Raji (cell line): ENCODE measurements around the gene ALG2.
A peak's percentile ranks its signal among the peaks of the same experiment; 100 is the strongest.

ENCODE experiments used
- POLR2A ChIP-seq: IDR thresholded peaks from 2 replicates; pipeline ENCODE4 v1.6.1; 2011; ENCODE audit warnings: low read depth, low read length, control low read depth; ENCODE audit not compliant: insufficient read depth

ALG2 gene, protein sequence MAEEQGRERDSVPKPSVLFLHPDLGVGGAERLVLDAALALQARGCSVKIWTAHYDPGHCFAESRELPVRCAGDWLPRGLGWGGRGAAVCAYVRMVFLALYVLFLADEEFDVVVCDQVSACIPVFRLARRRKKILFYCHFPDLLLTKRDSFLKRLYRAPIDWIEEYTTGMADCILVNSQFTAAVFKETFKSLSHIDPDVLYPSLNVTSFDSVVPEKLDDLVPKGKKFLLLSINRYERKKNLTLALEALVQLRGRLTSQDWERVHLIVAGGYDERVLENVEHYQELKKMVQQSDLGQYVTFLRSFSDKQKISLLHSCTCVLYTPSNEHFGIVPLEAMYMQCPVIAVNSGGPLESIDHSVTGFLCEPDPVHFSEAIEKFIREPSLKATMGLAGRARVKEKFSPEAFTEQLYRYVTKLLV

DNA sequence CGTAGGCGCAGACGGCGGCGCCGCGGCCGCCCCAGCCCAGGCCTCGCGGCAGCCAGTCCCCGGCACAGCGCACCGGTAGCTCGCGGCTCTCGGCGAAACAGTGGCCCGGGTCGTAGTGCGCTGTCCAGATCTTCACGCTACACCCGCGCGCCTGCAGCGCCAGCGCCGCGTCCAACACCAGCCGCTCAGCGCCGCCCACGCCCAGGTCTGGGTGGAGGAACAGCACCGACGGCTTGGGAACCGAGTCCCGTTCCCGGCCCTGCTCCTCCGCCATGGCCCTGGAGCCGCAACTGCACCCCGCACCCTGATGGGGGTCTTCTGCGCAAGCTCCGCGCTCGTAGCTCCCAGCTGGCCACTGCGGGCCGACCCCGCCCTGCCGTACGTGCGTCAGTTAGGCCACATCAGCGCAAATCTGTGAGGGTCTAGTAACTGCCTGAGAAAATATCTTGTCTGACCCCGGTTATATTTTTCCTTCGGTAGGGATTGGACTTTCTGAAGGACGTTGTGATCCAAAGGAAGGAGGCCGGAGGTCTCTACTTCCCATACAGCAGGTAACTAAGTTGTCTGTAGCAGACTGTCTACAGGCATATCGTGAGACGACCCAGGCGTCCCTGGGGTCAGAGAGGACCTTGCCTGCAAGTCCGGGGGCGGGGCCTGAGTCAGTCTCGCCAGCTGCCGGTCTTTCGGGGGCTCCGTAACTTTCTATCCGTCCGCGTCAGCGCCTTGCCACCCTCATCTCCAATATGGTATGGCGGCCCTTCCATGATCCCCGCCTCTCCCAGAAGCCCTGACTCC is at the start of gene ALG2, which contains the start of gene SEC61B:
TSS of gene ALG2 (minus strand) at position 322 of the 795 bp plus-strand sequence. CDS start at position 274, 48 bp downstream.
TSS of gene SEC61B (plus strand) at position 662 of the 795 bp plus-strand sequence. CDS start at position 744, 82 bp downstream.
- TF ChIP-seq POLR2A: peak; percentile 94

DNA sequence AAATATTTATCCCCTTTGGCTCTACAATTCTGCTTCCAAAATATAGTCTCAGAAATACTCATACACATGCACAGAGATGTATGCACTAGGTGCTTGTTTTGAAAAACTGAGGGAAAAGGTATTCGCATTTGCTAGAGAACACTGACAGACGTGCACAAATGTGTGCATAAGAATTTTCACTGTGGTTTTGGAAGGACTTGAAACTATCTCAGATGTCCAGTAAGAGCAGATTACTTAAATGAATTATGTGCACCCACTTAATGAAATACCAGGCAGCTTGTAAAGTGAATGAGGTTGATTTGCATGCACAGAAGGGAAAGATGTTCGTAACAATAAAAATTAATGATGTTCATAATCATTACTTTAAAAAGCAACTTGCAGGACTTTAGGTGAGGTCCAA is 48.7 kb upstream of the ALG2 start:
- TF ChIP-seq POLR2A: no peak

DNA sequence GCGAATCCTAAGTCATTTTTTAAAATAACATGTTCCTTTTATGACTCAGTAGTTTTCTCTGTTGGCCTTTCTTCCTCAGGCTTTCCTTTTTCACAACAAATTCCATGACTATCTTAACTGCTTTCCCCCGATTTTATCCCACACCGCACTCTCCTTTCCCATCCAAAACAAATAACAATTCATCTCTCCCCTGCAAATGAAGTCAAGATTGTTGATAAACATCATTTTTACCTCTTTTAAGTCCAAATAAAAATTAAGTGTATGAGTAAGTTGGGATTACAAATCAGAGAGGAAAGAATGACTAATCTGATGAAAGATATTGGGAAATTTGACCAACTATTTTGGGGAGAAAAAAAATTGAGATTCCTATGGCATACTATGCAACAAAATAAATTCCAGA is 47.7 kb upstream of the ALG2 start:
- TF ChIP-seq POLR2A: no peak

DNA sequence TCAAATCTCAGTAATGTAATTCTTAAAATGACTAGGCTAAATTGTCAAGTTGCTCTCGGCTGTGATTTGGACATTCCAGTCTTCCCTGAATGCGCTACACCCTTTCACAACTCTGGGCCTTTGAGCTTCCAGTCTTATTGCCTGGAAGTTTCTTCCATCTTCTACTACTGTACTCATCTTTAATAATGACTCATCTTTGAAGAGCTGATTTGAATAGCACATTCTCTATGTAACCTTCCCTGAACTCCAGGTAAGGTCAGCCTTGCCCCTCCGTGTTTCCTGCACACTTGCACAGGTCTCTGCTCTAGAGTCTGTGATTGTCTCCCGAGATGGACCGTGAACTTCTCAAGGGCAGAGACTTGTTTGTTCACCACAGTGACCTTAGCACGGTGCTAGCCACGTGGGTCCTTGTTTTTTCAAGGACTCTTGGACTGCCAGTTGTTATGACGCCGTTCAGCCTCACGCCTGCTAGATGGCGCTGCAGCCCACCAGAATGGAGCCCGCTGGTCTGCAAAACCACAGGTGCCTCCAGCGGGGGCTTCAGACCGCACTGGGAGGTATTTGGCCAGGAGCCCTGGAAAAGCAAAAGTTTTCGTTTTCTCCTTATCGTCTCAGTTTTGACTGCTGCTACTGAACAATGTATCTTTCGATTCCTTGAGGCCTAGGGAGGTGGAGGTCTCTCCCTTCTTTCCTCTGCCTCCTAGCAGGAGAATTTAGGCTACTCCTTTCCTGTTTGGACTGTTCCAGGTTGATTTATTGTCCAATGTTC is 44.7 kb upstream of the ALG2 start:
- TF ChIP-seq POLR2A: no peak

DNA sequence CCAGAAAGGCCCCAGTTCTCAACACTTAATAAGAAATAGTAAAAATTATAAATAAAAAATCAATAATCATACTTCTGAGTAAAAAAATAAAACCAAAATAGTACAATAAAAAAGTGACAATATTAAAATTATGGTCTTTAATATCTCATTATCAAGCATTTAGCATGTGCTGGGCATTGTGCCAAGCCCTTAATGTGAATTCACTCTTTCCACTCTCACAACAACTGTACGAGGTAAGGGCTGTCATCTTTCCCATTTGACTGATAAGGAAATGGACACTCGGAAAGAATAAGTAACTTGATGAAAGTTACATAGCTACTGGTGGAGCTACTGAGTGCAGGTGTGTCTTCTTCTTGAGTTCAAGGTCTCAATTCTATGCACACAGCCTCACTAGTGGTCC is 43.9 kb upstream of the ALG2 start:
- no peak for TF ChIP-seq POLR2A

DNA sequence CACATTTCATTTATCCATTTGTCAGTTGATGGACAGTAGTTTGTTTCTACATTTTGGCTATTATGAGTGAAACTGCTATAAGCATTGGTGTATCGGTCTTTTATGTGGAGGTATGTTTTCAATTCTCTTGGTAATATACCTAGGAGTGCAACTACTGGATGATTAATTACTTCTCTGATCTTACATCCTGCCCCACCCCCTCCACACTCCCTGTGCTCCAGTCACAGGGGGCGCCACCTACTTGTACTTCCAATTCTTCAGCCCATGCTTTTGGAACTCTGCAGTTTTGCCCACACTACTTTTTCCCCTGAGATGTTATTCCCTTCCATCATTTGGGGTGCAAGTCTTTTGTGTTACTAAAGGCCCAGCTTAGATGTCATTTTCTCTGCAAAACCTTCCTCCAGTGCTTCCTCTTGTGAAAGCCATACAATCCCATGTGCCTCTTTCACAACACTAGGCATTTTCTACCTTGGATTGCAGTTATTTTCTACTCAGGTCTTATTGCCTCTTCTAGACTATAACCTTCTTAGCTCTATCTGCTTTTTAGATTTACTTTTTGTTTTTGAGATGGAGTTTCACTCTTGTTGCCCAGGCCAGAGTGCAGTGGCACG is 42.4 kb upstream of the ALG2 start:
- TF ChIP-seq POLR2A: no peak

DNA sequence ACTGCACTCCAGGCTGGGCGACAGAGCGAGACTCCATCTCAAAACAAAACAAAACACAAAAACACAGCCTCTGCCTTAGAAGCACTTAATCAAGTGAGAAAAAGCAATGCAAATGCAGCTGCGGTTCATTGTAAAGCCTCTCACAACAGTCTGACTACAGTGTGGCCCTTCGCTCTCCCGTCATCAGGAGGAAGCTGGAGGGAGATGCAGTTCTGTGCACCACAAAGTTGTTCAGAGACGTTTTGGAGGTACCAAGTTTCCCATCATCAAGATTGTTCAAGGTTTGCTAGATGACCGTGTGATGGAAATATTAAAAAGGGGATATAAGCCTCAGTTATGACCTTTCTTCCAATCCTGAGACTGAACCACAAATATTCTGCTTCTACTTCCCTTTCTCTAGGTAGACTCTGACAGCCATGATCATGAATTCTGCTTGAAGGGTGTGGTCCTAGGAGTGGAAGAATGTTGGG is 41.2 kb upstream of the ALG2 start:
- no peak for TF ChIP-seq POLR2A

DNA sequence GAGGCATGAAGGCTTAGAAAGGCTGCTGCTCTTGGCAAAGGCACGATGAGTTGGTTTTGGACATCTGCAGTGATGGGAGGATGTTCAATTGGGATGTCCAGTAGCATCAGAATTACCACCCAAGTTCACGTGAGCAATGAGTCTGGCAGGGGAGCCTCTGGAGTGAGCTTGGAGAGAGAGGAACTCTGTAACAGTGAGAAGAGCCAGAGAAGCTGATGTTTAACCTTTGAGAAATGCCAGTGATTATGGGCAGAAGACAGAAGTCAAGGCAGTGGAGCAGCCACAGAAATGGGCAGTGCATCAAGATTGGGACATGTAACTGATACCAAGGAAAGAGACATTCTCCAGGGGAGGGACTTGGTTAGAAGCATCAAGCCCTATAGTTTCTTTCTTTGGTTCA is 40.2 kb upstream of the ALG2 start:
- TF ChIP-seq POLR2A: no peak

DNA sequence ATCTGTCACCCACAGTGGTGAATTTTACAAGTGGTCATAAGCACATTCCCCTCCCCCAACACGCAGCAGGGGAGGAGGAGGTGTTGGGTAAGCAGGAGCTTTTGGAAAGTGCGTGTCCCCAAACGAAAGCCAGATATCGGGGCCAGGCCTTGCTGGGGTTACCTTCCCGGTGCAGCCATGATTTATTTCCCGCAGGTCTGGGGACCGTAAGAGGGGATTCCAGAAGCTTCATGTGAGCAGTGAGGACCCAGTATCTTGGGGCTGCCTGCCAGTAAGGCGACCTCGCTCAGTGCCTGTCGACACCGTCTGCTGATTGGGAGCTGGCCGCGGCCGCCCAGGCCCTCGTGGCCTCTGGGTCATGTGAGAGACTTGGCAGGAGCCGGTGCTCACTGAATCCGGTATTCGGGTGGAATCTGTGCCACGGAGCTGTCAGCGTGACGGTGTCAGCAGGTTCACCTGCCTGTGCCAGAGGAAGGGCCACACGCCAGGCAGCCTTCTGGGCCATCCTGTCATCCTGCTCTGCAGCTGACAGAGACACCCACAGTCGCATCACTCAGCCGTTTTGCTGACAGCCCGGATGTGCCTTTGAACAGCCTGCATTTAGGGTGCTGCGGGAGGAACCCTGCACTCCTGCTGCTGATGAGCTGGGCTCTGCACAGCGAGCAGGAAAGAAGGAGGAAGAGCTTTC is 37.6 kb upstream of the ALG2 start:
- TF ChIP-seq POLR2A: no peak

DNA sequence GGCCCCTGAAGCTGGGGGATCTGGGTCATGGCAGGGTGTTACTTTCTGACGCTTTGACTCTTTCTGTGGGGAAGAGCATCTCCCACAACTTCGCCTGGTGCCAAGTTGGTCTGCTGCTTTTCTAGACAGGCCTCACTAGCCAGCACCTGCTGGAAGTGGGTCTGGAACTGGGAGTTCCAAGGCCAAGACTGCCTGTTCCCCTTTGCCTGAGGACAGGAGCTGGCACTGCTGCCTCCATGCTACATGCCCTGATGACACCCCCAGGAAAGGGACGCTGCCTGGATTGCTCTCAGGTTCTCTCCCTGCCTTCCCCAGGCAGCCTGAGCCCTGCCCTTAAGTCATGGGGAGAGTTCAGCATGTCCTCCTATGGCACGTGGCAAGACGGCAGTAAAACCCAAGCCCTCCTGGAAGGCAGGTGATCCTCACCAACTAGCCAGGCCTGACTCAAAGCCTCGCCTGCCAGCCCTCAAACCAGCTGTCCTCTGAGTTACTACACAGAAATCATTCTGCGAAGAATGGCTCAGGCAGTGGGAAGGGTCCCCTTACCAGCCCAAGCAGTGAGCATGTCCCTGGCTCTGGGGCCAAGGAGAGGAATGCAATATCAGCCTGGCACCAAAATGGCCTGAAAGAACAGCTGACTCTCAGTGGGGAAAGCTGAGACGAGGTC is 36.1 kb upstream of the ALG2 start:
- TF ChIP-seq POLR2A: no peak

DNA sequence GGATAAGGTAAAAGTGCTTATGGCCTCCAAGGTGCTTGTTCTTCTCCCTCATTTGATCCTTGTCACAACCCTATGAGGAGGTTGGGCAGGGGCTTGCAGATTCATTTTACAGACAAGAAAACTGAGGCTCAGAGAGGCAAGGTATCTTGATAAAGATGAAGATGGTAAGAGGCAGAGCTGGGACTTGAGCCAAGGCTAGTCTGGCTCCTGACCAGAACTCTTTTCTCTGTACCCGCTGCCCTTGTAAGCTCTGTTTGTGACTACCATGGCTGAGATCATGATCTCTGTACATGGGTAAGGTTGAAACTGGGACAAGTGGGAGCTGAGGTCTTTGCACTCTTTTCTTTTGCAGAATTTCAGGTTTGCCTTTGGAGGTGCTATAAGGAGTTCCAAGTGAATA is 33.9 kb upstream of the ALG2 start:
- no peak for TF ChIP-seq POLR2A

DNA sequence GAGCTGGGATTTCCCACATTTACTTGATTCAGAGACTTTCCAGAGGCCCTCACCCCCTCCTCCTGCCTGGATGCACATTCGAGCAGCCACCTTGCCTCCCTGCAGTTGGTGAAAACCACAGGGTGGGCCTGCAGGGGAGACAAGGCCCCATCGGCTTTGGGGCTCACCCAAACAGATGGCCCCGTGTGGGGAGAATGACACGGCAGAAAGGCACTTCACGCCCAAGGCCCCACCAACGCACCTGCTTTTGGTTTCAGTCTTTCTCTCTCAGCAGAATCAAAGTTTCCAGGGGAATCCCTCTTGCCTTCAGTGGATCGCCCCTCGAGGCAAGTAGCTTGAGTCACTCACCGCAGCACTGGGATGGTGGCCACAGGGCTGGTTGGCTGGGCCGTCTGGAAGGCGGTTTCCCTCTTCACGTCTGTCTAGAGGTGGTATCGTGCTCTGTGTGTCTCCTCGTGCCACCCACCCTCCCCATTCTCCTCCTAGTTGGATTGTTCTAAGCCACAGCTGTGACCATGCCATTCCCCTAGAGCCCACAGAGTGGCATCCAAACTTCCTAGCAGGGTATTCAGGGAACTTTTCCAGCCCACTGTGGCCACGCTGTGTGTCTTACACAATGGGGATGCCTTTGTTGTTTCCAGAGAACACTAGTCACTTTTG is 32.2 kb upstream of the ALG2 start:
- no peak for TF ChIP-seq POLR2A

DNA sequence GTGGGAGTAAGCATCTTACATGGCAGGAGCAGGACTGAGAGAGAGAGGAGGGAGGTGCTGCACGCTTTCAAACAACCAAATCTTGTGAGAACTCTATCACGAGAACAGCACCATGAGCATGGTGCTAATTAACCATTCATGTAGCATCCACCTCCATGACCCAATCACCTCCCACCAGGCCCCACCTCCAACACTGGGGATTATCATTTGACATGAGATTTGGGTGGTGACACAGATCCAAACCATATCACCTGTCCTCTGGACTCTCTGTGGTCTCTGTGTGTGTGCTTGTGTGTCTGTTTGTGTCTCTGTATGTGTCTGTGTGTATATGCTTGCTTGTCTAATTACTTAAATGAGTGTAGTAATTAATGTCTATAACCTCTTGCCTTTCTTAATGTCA is 31.4 kb upstream of the ALG2 start:
- no peak for TF ChIP-seq POLR2A

DNA sequence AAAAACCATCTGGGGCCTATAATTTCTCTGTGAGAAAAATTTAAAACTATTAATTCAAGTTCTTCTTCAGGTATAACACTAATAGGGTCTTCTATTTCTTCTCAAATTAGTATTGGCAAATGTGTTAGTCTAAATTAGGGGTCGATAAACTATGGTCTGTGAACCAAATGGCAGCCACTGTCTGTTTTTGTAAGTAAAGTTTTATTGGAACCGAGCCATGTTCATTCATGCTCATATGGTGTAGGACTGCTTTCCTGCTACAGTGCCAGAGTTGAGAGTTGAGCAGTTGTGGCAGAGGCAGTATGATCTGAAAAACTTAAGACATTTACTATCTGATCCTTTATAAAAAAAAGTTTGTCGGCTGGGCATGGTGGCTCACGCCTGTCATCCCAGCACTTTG is 29.4 kb upstream of the ALG2 start:
- no peak for TF ChIP-seq POLR2A

DNA sequence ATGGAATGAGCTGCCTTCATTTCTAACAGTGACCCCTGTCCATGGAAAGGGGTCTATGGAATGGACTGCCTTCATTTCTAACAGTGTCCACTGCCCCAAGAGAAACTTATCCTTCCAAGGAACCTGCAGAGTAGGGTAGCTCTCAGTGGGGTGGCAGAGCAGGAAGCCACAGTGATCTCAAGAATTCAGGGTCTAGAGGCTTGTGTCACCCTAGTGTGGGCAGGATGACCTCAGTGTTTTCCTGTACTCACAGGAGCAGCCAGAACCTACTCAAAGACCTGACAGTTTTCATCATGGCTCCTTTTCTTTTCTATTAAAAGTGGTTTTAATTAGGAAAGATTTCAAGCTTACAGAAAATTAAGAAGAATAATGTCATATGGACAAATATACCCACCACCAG is 27.9 kb upstream of the ALG2 start:
- no peak for TF ChIP-seq POLR2A
